WI38 (cell line): ENCODE data around the gene SYT9.

Experiments
- H3K4me3 ChIP-seq: 2 replicates; pipeline ENCODE4 v1.5.1; 2011; ENCODE audit warnings: low read depth, mild to moderate bottlenecking, control low read depth, low read length
- CTCF ChIP-seq: IDR thresholded peaks from 2 replicates; pipeline ENCODE4 v1.5.1; 2012; ENCODE audit warnings: low read depth, mild to moderate bottlenecking, control low read depth, low read length

SYT9 gene

GRCh38 chr11:7489376-7489775 is 237.7 kb downstream of the SYT9 start:
- H3K4me3 ChIP-seq, result no peak overlapping the region
- TF ChIP-seq CTCF, result no peak

GRCh38 chr11:7490054-7490453 is 238.3 kb downstream of the SYT9 start:
- no peak for TF ChIP-seq CTCF
- H3K4me3 ChIP-seq, result no peak overlapping the region

- no peak for TF ChIP-seq CTCF
Observed at GRCh38 chr11:7490535-7490934, 238.8 kb downstream of the SYT9 start.

GRCh38 chr11:7492253-7492652 is 240.5 kb downstream of the SYT9 start:
- no peak for TF ChIP-seq CTCF
- H3K4me3 ChIP-seq, result no peak overlapping the region

More at GRCh38 chr11:7490535-7490934, 238.8 kb downstream of the SYT9 start:
- no peak overlapping the region for H3K4me3 ChIP-seq

GRCh38 chr11:7493670-7494069 is 242.0 kb downstream of the SYT9 start:
- TF ChIP-seq CTCF, result no peak
- H3K4me3 ChIP-seq, result no peak overlapping the region

GRCh38 chr11:7494086-7494745 is 242.5 kb downstream of the SYT9 start:
- TF ChIP-seq CTCF, result no peak
- no peak overlapping the region for H3K4me3 ChIP-seq

- no peak overlapping the region for H3K4me3 ChIP-seq
- no peak for TF ChIP-seq CTCF
Observed at GRCh38 chr11:7495882-7496551, 244.3 kb downstream of the SYT9 start.
